B cell (primary cell): Measurements from ENCODE around the gene ERC1. TPM values are rescaled to one million over a fixed set of nuclear protein-coding genes. Genes with fewer than 3 reads are reported as not detected.

Source experiments
- ATAC-seq: fragments of 200-7000 bp; cut with Tn5 transposase; one replicate; pipeline ENCODE4 v1.10.0; 2021; ENCODE audit warnings: low read depth, mild to moderate bottlenecking, moderate number of reproducible peaks, moderate library complexity
- CTCF ChIA-PET: fragments of 350-600 bp; sonication (Branson Sonifier 250); formaldehyde crosslinking; loops from one replicate; lab custom pipeline; 2021; ENCODE audit warnings: antibody characterized with exemption, inconsistent platforms; lab: Charles Lee
- POLR2A ChIA-PET: fragments of 350-600 bp; sonication (Branson Sonifier 250); formaldehyde crosslinking; loops from one replicate; lab custom pipeline; 2021; ENCODE audit warnings: antibody characterized with exemption; lab: Charles Lee
- DNase-seq: peaks from one replicate; pipeline ENCODE4 v3.0.0; 2013
- H2AFZ ChIP-seq: 2 replicates; pipeline ENCODE4 v1.6.1; 2012; ENCODE audit warnings: mild to moderate bottlenecking, low read depth, low read length; ENCODE audit not compliant: insufficient read depth, poor library complexity, severe bottlenecking
- H3K27ac ChIP-seq, 2 donors: 1 replicate in 1 of 2; 2 replicates in 1 of 2; pipeline ENCODE4 v1.5.1; 2012 to 2013; ENCODE audit warnings: low read length in 2 of 2, mild to moderate bottlenecking in 2 of 2, moderate library complexity in 1 of 2
- H3K27me3 ChIP-seq, 4 experiments: fragments of 200-600 bp in 1 of 4; sonication (generic) in 1 of 4; replicated peaks in 1 of 4; 1 replicate in 2 of 4; 2 replicates in 2 of 4; pipeline versions ENCODE4 v1.6.1 to v1.7.0; 2013 to 2016; ENCODE audit warnings: low read length in 3 of 4, mild to moderate bottlenecking in 2 of 4, mixed read lengths in 1 of 4, moderate library complexity in 1 of 4; ENCODE audit not compliant: insufficient read depth in 4 of 4, control insufficient read depth in 3 of 4; ENCODE audit errors: control extremely low read depth in 1 of 4
- H3K36me3 ChIP-seq, 2 experiments: replicated peaks in 1 of 2; 1 replicate in 1 of 2; 2 replicates in 1 of 2; pipeline versions ENCODE4 v1.6.1 to v1.7.1; 2013; ENCODE audit warnings: low read length in 1 of 2; ENCODE audit not compliant: insufficient read depth in 2 of 2, control insufficient read depth in 1 of 2; ENCODE audit errors: control extremely low read depth in 1 of 2, extremely low read depth in 1 of 2
- H3K4me1 ChIP-seq, 2 donors: fragments of 200-600 bp in 1 of 2; sonication (generic) in 1 of 2; 1 replicate in 1 of 2; 2 replicates in 1 of 2; pipeline versions ENCODE4 v1.5.1 to v1.6.1; 2013 to 2017; ENCODE audit warnings: low read length in 2 of 2; ENCODE audit not compliant: control insufficient read depth in 2 of 2, insufficient read depth in 2 of 2
- H3K4me2 ChIP-seq: replicated peaks from 2 replicates; pipeline ENCODE3; 2012; ENCODE audit warnings: mild to moderate bottlenecking, low read depth, low read length; ENCODE audit not compliant: poor library complexity, severe bottlenecking
- H3K4me3 ChIP-seq, 5 experiments: fragments of 200-600 bp in 1 of 5; sonication (generic) in 1 of 5; 1 replicate in 3 of 5; 2 replicates in 2 of 5; pipeline versions ENCODE4 v1.5.1 to v1.7.0; 2011 to 2016; ENCODE audit warnings: low read length in 4 of 5, mild to moderate bottlenecking in 4 of 5, low read depth in 2 of 5, control low read depth in 1 of 5, moderate library complexity in 1 of 5; ENCODE audit not compliant: insufficient read depth in 1 of 5; ENCODE audit errors: control extremely low read depth in 1 of 5, extremely low read depth in 1 of 5
- H3K79me2 ChIP-seq: fragments of 200-600 bp; sonication (generic); one replicate; pipeline ENCODE4 v1.6.0; 2016; ENCODE audit warnings: low read length; ENCODE audit not compliant: control insufficient read depth, insufficient read depth
- H3K9ac ChIP-seq: fragments of 200-600 bp; sonication (generic); 2 replicates; pipeline ENCODE4 v1.6.1; 2017; ENCODE audit warnings: mild to moderate bottlenecking, low read length, moderate library complexity
- H3K9me3 ChIP-seq, 3 donors: one replicate each; pipeline versions ENCODE4 v1.6.1 to v1.7.1; 2013; ENCODE audit warnings: low read length in 2 of 3; ENCODE audit not compliant: control insufficient read depth in 2 of 3, insufficient read depth in 1 of 3; ENCODE audit errors: control extremely low read depth in 1 of 3
- H4K20me1 ChIP-seq: 2 replicates; pipeline ENCODE4 v1.6.0; 2012; ENCODE audit warnings: mild to moderate bottlenecking, low read length; ENCODE audit not compliant: insufficient read depth, control insufficient read depth, poor library complexity, severe bottlenecking
- H3K27ac Mint-ChIP-seq: one replicate; pipeline ENCODE4 v1.8.0; 2021; ENCODE audit warnings: mixed read lengths
- H3K27me3 Mint-ChIP-seq: one replicate; pipeline ENCODE4 v1.8.0; 2021; ENCODE audit warnings: mixed read lengths
- H3K4me1 Mint-ChIP-seq: one replicate; pipeline ENCODE4 v1.8.0; 2021; ENCODE audit warnings: mixed read lengths
- H3K4me3 Mint-ChIP-seq: one replicate; pipeline ENCODE4 v1.8.0; 2021; ENCODE audit warnings: mixed read lengths
- H3K9me3 Mint-ChIP-seq: one replicate; pipeline ENCODE4 v1.8.0; 2022; ENCODE audit warnings: mixed read lengths; ENCODE audit not compliant: insufficient read depth
- EZH2 ChIP-seq: IDR thresholded peaks from 2 replicates; pipeline ENCODE4 v1.6.1; 2012; ENCODE audit warnings: borderline replicate concordance, low read depth, mild to moderate bottlenecking, moderate library complexity, low read length; ENCODE audit not compliant: insufficient read depth, poor library complexity, severe bottlenecking
- WGBS: methylation state at CpG from one replicate; pipeline ENCODE4 v1.1.5; 2013; ENCODE audit warnings: missing lambda C conversion rate; ENCODE audit not compliant: insufficient coverage; 5-methylcytosine and 5-hydroxymethylcytosine counted together
- intact Hi-C: fragments of 100-400 bp; cut with micrococcal nuclease; formaldehyde crosslinking; loops from one replicate; pipeline ENCODE4 v1.10.0; 2022
- polyA plus RNA-seq: library from polyadenylated mRNA; depleted of rRNA; stranded (reverse); fragments of >200 nt; gene quantifications from 2 replicates; pipeline ENCODE4 v1.2.3, GENCODE V29; 2012
- total RNA-seq, 2 donors: library from RNA; stranded (reverse); fragments of 120-200 nt in 1 of 2; gene quantifications; 1 replicate in 1 of 2; 2 replicates in 1 of 2; pipeline versions ENCODE4 v1.2.3 to v1.2.4, GENCODE V29; 2013 to 2022
- TF ChIP-seq, protein P1 (sequence below): fragments of 200-600 bp; IDR thresholded peaks from one replicate; pipeline ENCODE4 v1.8.0; 2022; ENCODE audit warnings: antibody characterized with exemption, mild to moderate bottlenecking

The ERC1 gene
- total and polyA plus RNA-seq, 2 donors (not counting 1 experiment from before 2014, with no cell fraction given) = 4.0 to 77.6 TPM

DNA sequence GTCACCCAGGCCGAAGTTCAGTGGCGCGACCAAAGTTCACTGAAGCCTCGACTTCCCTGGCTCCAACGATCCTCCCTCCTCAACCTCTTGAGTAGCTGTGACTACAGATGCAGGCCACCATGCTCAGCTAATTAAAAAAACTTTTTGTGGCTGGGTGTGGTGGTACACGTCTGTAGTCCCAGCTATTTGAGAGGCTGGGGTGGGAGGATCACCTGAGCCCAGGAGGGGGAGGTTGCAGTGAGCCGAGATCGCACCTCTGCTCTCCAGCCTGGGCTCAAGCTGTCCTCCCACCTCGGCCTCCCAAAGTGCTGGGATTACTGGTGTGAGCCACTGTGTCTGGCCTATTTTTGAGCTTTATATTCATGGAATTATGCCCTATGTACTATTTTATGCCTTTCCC is 23.4 kb upstream of the ERC1 start:
- Histone ChIP-seq H3K36me3 (no peaks in the 10 kb centered on the region), H3K9ac (no peak overlapping the region), H3K9me3 (no peaks in the 10 kb centered on the region), H3K4me2 (no peak overlapping the region), H3K79me2 (no peaks in the 10 kb centered on the region), H3K27me3 (no peaks in the 10 kb centered on the region), H3K27ac (no peak overlapping the region), H3K4me1 (no peaks in the 10 kb centered on the region), H2AFZ (no peak overlapping the region), H4K20me1 (no peaks in the 10 kb centered on the region), H3K4me3 (no peak overlapping the region)
- POLR2A ChIA-PET = no interaction called here
- CTCF ChIA-PET = no interaction called here
- WGBS = 100% methylated on average over 3 of the region's 9 CpGs
- no peaks in the 10 kb centered on the region for H3K27me3 Mint-ChIP-seq
- H3K9me3 Mint-ChIP-seq = no peaks in the 10 kb centered on the region
- TF ChIP-seq EZH2 = no peak
- intact Hi-C loops = no loop called here
- no peaks in the 10 kb centered on the region for H3K4me1 Mint-ChIP-seq
- no peak overlapping the region for H3K4me3 Mint-ChIP-seq
- ATAC-seq = no peak
- H3K27ac Mint-ChIP-seq = no peak overlapping the region
- DNase-seq = no peak

DNA sequence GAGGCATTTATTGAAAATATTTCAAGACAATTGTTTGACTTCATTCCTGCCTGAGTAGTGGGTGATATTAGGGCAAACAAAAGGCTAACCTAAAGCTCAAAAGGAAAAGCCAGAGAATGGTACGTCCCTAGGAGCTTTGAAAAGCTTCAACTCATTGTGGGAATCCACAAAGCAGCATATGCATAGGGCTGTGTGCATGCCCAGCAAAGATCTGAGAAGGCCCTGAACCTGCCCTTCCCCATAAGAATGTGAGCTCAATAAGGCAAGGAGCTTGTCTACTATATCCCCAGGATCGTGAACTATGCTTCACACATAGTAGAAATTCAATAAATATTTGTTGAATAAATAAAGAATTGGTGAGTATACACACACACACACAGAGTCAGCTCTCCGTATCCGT is 22.5 kb upstream of the ERC1 start:
- POLR2A ChIA-PET = no interaction called here

More for the DNA sequence above, 22.5 kb upstream of the ERC1 start:
- H3K4me2 ChIP-seq = no peak overlapping the region
- H3K27me3 ChIP-seq = no peaks in the 10 kb centered on the region
- no peaks in the 10 kb centered on the region for H3K4me1 ChIP-seq
- Mint-ChIP-seq H3K4me3 (no peak overlapping the region), H3K4me1 (no peaks in the 10 kb centered on the region), H3K27me3 (no peaks in the 10 kb centered on the region), H3K9me3 (no peaks in the 10 kb centered on the region), H3K27ac (no peak overlapping the region)
- ATAC-seq (no peak), DNase-seq (no peak)
- no peak for TF ChIP-seq EZH2
- TF ChIP-seq, protein P1, sequence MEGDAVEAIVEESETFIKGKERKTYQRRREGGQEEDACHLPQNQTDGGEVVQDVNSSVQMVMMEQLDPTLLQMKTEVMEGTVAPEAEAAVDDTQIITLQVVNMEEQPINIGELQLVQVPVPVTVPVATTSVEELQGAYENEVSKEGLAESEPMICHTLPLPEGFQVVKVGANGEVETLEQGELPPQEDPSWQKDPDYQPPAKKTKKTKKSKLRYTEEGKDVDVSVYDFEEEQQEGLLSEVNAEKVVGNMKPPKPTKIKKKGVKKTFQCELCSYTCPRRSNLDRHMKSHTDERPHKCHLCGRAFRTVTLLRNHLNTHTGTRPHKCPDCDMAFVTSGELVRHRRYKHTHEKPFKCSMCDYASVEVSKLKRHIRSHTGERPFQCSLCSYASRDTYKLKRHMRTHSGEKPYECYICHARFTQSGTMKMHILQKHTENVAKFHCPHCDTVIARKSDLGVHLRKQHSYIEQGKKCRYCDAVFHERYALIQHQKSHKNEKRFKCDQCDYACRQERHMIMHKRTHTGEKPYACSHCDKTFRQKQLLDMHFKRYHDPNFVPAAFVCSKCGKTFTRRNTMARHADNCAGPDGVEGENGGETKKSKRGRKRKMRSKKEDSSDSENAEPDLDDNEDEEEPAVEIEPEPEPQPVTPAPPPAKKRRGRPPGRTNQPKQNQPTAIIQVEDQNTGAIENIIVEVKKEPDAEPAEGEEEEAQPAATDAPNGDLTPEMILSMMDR = no peak
- H3K9ac ChIP-seq = no peak overlapping the region
- CTCF ChIA-PET = interaction anchor here (0.5 kb wide), 1 partner anchor 649 kb away, joined by 3 read pairs; no protein-coding TSS in a partner anchor
- H3K79me2 ChIP-seq = no peaks in the 10 kb centered on the region
- no peaks in the 10 kb centered on the region for H3K36me3 ChIP-seq
- no peak overlapping the region for H2AFZ ChIP-seq
- no peak overlapping the region for H3K27ac ChIP-seq
- intact Hi-C loops = no loop called here
- no peak overlapping the region for H3K4me3 ChIP-seq
- no peaks in the 10 kb centered on the region for H4K20me1 ChIP-seq
- H3K9me3 ChIP-seq = no peaks in the 10 kb centered on the region
- WGBS = 100% methylated on average over 1 of the region's 4 CpGs
